GM23338 (cell line): ENCODE data around the gene CCDC122. TPM values are rescaled to one million over a fixed set of nuclear protein-coding genes. Genes with fewer than 3 reads are reported as not detected.

Source experiments
- ATAC-seq: fragments of 200-7000 bp; cut with Tn5 transposase; 3 replicates; pipeline ENCODE4 v1.9.1; 2020
- DNase-seq: peaks from one replicate; pipeline ENCODE4 v3.0.0-alpha.2; 2015; ENCODE audit warnings: low spot score
- H2AFZ ChIP-seq: fragments of 200-600 bp; sonication (generic); 2 replicates; pipeline ENCODE4 v1.8.0; 2016; ENCODE audit warnings: antibody characterized with exemption, mild to moderate bottlenecking, moderate library complexity
- H3F3A ChIP-seq: fragments of 200-600 bp; sonication (generic); replicated peaks from 2 replicates; pipeline ENCODE4 v1.8.0; 2017; ENCODE audit warnings: antibody characterized with exemption, mixed run types, low read depth
- H3K27ac ChIP-seq: fragments of 200-600 bp; sonication (generic); 2 replicates; pipeline ENCODE4 v1.6.1; 2016; ENCODE audit warnings: low read depth
- H3K27me3 ChIP-seq: fragments of 200-600 bp; sonication (generic); 2 replicates; pipeline ENCODE4 v1.8.0; 2016; ENCODE audit warnings: mild to moderate bottlenecking, mixed run types, moderate library complexity; ENCODE audit not compliant: insufficient read depth
- H3K36me3 ChIP-seq: fragments of 200-600 bp; sonication (generic); 2 replicates; pipeline ENCODE4 v1.8.0; 2016; ENCODE audit warnings: mild to moderate bottlenecking; ENCODE audit not compliant: insufficient read depth
- H3K4me1 ChIP-seq: fragments of 200-600 bp; sonication (generic); 2 replicates; pipeline ENCODE4 v1.8.0; 2016; ENCODE audit warnings: mild to moderate bottlenecking, moderate library complexity; ENCODE audit not compliant: insufficient read depth
- H3K4me2 ChIP-seq: fragments of 200-600 bp; sonication (generic); 2 replicates; pipeline ENCODE4 v1.7.1; 2017; ENCODE audit warnings: mixed run types
- H3K4me3 ChIP-seq: fragments of 200-600 bp; sonication (generic); 2 replicates; pipeline ENCODE4 v1.6.1; 2016; ENCODE audit warnings: mixed run types
- H3K79me2 ChIP-seq: fragments of 200-600 bp; sonication (generic); replicated peaks from 2 replicates; pipeline ENCODE4 v1.8.0; 2017; ENCODE audit warnings: mild to moderate bottlenecking; ENCODE audit not compliant: insufficient read depth
- H3K9me2 ChIP-seq: fragments of 200-600 bp; sonication (generic); 2 replicates; pipeline ENCODE4 v1.8.0; 2017; ENCODE audit not compliant: insufficient read depth
- H4K20me1 ChIP-seq: fragments of 200-600 bp; sonication (generic); replicated peaks from 2 replicates; pipeline ENCODE4 v1.8.0; 2017; ENCODE audit warnings: mild to moderate bottlenecking; ENCODE audit not compliant: insufficient read depth
- H3K27ac Mint-ChIP-seq: 2 replicates; pipeline ENCODE4 v1.8.0; 2020; ENCODE audit warnings: inconsistent platforms, mild to moderate bottlenecking, moderate library complexity, mixed read lengths
- H3K27me3 Mint-ChIP-seq: 3 replicates; pipeline ENCODE4 v1.8.0; 2022; ENCODE audit warnings: low read depth, mild to moderate bottlenecking, moderate library complexity, mixed read lengths, inconsistent platforms; ENCODE audit not compliant: insufficient read depth, poor library complexity
- H3K36me3 Mint-ChIP-seq: 3 replicates; pipeline ENCODE4 v1.8.0; 2021; ENCODE audit warnings: low read depth, mild to moderate bottlenecking, inconsistent platforms, moderate library complexity, mixed read lengths
- H3K4me1 Mint-ChIP-seq: 3 replicates; pipeline ENCODE4 v1.8.0; 2020; ENCODE audit warnings: mild to moderate bottlenecking, inconsistent platforms, mixed read lengths
- H3K4me3 Mint-ChIP-seq: 3 replicates; pipeline ENCODE4 v1.8.0; 2021; ENCODE audit warnings: moderate library complexity, mild to moderate bottlenecking, inconsistent platforms, mixed read lengths
- H3K9me3 Mint-ChIP-seq: 3 replicates; pipeline ENCODE4 v1.8.0; 2020; ENCODE audit warnings: moderate library complexity, mild to moderate bottlenecking, inconsistent platforms, mixed read lengths
- CTCF ChIP-seq, 2 experiments: fragments of 200-600 bp in 1 of 2; sonication (generic) in 1 of 2; conservative IDR thresholded peaks; 2 replicates each; pipeline versions ENCODE4 v1.5.1 to v1.6.1; 2016 to 2017; ENCODE audit warnings: antibody characterized with exemption in 2 of 2, low read depth in 2 of 2, mild to moderate bottlenecking in 2 of 2, moderate library complexity in 1 of 2
- ETS1 ChIP-seq: IDR thresholded peaks from 2 replicates; pipeline ENCODE4 v1.6.1; 2016; ENCODE audit warnings: antibody characterized with exemption
- EZH2 ChIP-seq: fragments of 200-600 bp; sonication (generic); IDR thresholded peaks from one replicate; pipeline ENCODE4 v1.8.0; 2017; ENCODE audit warnings: antibody characterized with exemption, mild to moderate bottlenecking, low read depth; ENCODE audit not compliant: unreplicated experiment
- EZH2phosphoT487 ChIP-seq: fragments of 200-600 bp; sonication (generic); IDR thresholded peaks from one replicate; pipeline ENCODE4 v1.8.1; 2018; ENCODE audit warnings: antibody characterized with exemption; ENCODE audit not compliant: unreplicated experiment
- JUNB ChIP-seq: IDR thresholded peaks from one replicate; pipeline ENCODE4 v1.6.1; 2016; ENCODE audit warnings: antibody characterized with exemption; ENCODE audit not compliant: unreplicated experiment
- POLR2AphosphoS5 ChIP-seq: IDR thresholded peaks from 2 replicates; pipeline ENCODE4 v1.6.1; 2016; ENCODE audit warnings: antibody characterized with exemption, low read depth
- STAT1 ChIP-seq: IDR thresholded peaks from one replicate; pipeline ENCODE4 v1.6.1; 2016; ENCODE audit warnings: antibody characterized with exemption; ENCODE audit not compliant: unreplicated experiment
- ZNF114 ChIP-seq: fragments of 250-450 bp; sonication (Bioruptor Pico); IDR thresholded peaks from 2 replicates; pipeline ENCODE4 v1.5.0; 2020; ENCODE audit warnings: mild to moderate bottlenecking, moderate library complexity
- ZNF462 ChIP-seq: fragments of 250-450 bp; sonication (Bioruptor Pico); IDR thresholded peaks from 2 replicates; pipeline ENCODE4 v1.5.0; 2020; ENCODE audit warnings: mild to moderate bottlenecking, moderate library complexity
- polyA plus RNA-seq: library from polyadenylated mRNA; unstranded; fragments of >200 nt; fragmentation: Nextera tagmentation; extraction: Ambion mirVana; gene quantifications from 2 replicates; pipeline ENCODE4 v1.2.1, GENCODE V29; 2016
- total RNA-seq: library from RNA; depleted of rRNA; stranded (reverse); fragments of >200 nt; shearing (Covaris generic); gene quantifications from 2 replicates; pipeline ENCODE4 v1.2.3, GENCODE V29; 2014

CCDC122 gene
- total and polyA plus RNA-seq, 2 experiments from 2014 or later, result 7.5 to 30.6 TPM

GRCh38 chr13:43786766-43787517, 92.6 kb downstream of the CCDC122 start, which contains the start of gene ENOX1:
Gene ENOX1, minus strand, starts transcription at chr13:43786972.
- Mint-ChIP-seq H3K27me3 (peaks cover 38% of the 10 kb centered on the region), H3K27ac (no peak within 1 kb of the TSS), H3K9me3 (no peaks in the 10 kb centered on the region), H3K36me3 (no peaks in the 10 kb centered on the region), H3K4me1 (peaks cover 16% of the 10 kb centered on the region), H3K4me3 (peak within 1 kb of the TSS; percentile 86)
- Histone ChIP-seq H4K20me1 (no peaks in the 10 kb centered on the region), H2AFZ (peak within 1 kb of the TSS; percentile 93), H3K27ac (no peak within 1 kb of the TSS), H3F3A (no peaks in the 10 kb centered on the region; the same call in 1 of the 2 replicates), H3K9me2 (no peaks in the 10 kb centered on the region), H3K4me2 (peak within 1 kb of the TSS; percentile 82), H3K4me3 (peak within 1 kb of the TSS; percentile 72), H3K27me3 (peaks cover 76% of the 10 kb centered on the region), H3K4me1 (peaks cover 8% of the 10 kb centered on the region), H3K36me3 (no peaks in the 10 kb centered on the region), H3K79me2 (no peaks in the 10 kb centered on the region)
- TF ChIP-seq ZNF114 (CRISPR knock-in tag) (no peak), JUNB (peak; percentile 75), EZH2 (peak; percentile 29), CTCF (conservative IDR thresholded peaks at IDR 0.05; ENCODE audit: low read depth in 2 of 2) (peak in 1 of 2 experiments; percentile 24; a peak in 2 of 4 replicates)
- ATAC-seq (peak; percentile 75), DNase-seq (peak; percentile 77)

GRCh38 chr13:43786472-43786765, 93.1 kb downstream of the CCDC122 start:
- no peaks in the 10 kb centered on the region; the same call in 1 of the 2 replicates for H3F3A ChIP-seq
- no peak for ATAC-seq
- peak overlapping the region; percentile 93 for H2AFZ ChIP-seq
- H3K4me2 ChIP-seq, result peak overlapping the region; percentile 82
- no peaks in the 10 kb centered on the region for H3K9me2 ChIP-seq
- no peak for DNase-seq
- H4K20me1 ChIP-seq, result no peaks in the 10 kb centered on the region
- peaks cover 43% of the 10 kb centered on the region for H3K27me3 Mint-ChIP-seq
- H3K27ac ChIP-seq, result no peak overlapping the region
- H3K4me1 ChIP-seq, result peaks cover 8% of the 10 kb centered on the region
- no peaks in the 10 kb centered on the region for H3K79me2 ChIP-seq
- H3K4me3 ChIP-seq, result peak overlapping the region; percentile 72
- H3K4me1 Mint-ChIP-seq, result peaks cover 16% of the 10 kb centered on the region
- no peaks in the 10 kb centered on the region for H3K9me3 Mint-ChIP-seq
- peaks cover 81% of the 10 kb centered on the region for H3K27me3 ChIP-seq
- no peaks in the 10 kb centered on the region for H3K36me3 Mint-ChIP-seq
- H3K27ac Mint-ChIP-seq, result no peak overlapping the region
- peak overlapping the region; percentile 86 for H3K4me3 Mint-ChIP-seq
- H3K36me3 ChIP-seq, result no peaks in the 10 kb centered on the region
- no peak for TF ChIP-seq ETS1
- no peak for TF ChIP-seq EZH2
- TF ChIP-seq JUNB, result no peak
- no peak for TF ChIP-seq STAT1
- TF ChIP-seq CTCF (conservative IDR thresholded peaks at IDR 0.05; ENCODE audit: low read depth in 2 of 2), result no peak
- TF ChIP-seq EZH2phosphoT487, result no peak
- TF ChIP-seq ZNF114 (CRISPR knock-in tag), result no peak
- TF ChIP-seq POLR2AphosphoS5, result no peak
- TF ChIP-seq ZNF462 (CRISPR knock-in tag), result no peak
